Umbilical cord (tissue), 2 donors: Measurements from ENCODE around the gene GRIK4. TPM values are rescaled to one million over a fixed set of nuclear protein-coding genes. Genes with fewer than 3 reads are reported as not detected.
"Not testable (repeated sequence)": the region's sequence is repeated elsewhere in the genome, so short reads cannot be mapped to it uniquely, and the experiment has no call there.

Source experiments
- DNase-seq: peaks from one replicate; pipeline ENCODE4 v3.0.0-alpha.2; 2015; ENCODE audit warnings: low spot score
- total RNA-seq: library from RNA; depleted of rRNA; stranded (reverse); fragments of >200 nt; gene quantifications from one replicate; pipeline ENCODE4 v1.2.3, GENCODE V29; 2014; ENCODE audit warnings: low replicate concordance; ENCODE audit not compliant: insufficient read depth

GRIK4 gene
- total RNA-seq, 1 donor from 2014 or later, result 1.2 TPM

DNA sequence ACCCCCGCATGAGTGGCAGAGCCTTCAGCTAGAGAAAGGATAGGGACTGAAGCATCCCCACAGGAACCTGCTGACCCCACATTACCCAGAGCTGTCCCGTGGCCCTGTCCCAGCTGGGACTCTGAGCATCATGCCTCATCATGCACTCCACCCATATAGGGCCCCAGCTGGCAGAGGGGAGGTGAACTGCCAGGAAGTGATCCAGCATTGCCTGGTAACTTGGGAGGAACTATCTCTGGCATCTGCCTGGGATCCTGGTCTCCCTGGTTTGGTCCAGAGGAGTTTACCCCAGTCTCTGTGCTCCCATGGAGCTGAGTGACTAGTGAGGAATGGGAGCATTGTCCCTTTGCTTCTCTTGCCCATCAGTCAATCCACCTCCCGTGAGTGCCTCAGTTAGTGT, 228.8 kb downstream of the GRIK4 start:
- DNase-seq, result no peak

DNA sequence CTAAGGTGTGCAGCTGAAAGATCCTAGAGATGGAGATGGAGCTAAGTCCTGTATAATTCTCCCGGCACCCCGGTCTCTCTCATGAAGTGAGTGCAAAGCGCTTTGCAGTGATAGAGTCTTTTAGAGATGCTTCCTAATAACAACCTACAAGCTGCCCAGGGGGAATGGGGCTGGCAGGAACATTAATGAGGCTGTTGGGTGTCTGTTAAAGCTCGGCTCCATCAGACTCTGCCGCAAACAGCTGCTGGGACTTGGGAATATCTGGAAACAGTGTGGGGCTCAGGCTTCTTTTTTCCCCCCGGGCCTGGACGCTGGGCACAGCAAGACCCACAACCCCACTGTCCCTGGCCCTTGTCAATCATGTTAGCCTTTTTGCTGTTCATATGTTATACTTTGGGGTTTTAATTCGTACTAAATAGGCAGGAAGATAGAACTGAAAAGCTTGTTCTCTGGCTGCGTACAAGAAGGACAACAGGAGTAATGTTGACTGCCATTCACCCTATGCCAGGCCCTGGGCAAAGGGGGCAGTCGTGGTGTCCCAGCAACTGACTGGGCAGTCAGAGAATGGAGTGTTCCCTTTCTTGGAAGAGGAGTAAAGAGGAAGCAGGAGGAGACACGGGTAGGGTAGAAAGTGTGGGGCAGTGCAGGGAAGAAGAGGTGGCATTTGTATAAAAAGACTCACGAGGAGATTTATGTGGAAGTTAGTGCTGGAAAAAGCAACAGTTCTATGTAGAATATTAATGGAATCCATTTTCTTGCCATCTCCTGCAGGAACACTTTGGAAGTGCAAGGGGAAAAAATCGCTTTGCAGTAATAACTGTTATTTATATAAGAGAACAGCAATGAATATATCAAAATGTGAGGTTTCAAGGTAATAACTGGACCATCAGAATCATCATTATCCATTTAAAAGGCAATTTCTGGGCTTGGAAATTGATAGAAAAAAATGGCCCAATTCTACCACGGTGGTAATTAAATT, 232.8 kb downstream of the GRIK4 start:
- DNase-seq, result no peak

DNA sequence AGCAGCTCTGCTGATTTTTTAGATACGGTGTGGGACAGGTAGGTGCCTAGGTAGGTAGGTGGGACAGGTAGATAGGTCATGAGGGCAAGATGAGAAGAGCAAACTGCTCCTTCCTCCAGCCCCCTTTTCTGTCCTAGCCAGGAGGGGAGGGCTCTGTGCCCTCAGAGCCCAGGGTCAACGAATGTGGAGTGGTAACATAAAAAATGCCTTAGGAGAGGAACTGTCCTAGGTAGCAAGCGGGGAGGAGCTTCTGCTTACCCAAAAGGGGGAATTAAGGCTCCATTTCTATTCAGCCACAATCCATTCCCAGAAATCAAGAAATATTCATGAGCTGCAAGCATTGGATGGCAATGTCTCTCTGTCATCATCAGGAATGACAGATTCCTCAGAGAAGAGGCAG, 234.8 kb downstream of the GRIK4 start:
- no peak for DNase-seq

DNA sequence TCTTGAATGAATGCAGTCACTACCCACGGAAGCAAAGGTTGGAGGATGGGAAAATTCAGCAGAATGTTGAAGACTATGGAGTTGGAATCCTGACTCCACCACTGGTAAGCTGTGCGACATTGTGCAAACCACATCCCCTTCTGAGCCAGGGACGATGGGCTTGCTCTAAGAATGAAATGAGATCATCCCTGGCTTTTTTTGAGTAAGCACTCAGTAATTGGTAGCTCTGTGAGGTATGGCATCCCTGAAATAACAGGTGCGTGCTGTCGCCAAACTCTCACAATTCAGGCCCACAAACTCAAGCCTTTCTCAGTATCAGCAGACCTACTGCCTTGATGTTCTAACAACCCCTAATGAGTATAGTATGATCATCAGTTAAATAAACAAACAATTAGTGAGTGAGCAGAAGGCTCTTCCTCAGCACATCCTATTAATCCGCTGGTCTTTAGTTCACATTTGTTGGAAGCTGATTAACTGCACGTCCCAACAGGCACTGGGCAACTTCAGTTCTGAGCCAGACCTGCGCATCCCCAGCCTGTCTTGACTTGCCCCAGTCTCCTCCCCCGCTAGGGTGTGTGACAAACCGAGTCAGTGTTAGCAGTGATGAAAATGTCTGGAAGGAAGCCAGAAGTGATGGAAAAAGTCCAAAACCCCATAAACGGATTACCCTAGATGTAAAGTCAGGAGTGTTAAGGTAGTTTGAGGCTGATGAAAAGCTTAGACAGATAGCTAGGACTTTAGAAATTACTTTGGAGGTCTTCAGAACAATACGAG, 235.5 kb downstream of the GRIK4 start:
- peak; percentile 1 for DNase-seq

DNA sequence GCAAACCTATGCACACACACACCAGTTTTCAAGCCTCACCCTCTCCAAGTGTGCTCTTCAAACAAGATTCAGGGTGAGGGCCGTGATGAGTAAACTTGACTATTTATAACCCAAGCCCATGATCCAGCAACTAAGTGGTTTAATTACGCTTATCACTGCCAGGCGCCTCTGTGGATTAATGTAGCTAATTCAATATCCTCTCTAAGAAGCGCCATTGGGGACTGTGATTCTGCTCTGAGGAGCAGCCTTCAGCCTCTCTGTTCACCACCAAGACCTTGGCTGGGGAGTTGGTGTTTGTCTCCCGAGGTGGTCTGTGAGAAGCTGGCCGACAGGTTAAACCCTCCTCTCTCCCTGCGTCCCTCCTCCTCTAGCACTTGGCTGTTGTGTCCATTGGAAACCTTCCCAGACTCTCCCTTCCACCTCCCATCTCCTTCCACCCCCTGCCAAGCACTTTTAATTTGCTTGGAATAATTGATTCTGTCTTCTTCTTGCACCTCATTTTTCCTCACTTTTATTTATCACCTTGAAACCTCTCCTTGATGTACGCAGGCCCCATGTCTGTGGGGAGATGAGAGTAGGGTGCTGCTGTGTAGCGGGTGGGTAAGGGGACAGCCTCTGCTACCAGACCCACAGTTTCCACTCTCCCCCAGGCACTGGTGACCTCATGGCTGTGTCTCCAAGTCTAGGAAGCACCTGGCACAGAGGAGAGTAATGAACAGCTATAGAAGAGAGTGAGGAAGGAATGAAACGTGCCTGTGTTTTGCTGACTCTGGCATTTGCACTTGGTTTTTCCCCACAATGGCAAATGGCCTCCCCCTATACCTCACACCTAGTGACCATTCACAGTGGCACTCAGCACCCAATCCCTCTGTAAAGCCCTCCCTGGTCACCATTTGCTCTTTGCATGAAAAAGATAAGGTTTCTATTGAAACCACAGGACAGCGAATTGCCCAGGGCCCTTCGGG, 236.6 kb downstream of the GRIK4 start:
- no peak for DNase-seq

DNA sequence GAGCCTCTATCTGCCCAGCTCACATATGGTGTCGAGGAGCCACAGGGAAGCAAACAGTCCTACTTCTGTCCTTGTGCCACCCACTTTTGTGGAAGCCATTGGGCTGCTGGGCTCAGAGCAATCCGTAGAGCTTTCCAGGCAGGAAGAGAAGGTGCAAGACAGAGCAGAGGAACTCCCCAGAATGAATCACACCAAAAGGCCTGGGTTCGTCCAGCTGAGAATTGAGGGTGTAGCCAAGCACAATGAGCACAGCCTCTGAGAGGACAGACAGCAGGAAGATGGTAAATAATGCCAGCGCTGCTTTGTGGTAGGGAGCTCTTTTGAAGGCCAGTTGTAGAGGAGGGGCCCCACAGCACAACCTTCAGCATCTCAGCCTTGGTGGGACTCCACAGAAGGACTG, 237.8 kb downstream of the GRIK4 start:
- DNase-seq, result no peak

DNA sequence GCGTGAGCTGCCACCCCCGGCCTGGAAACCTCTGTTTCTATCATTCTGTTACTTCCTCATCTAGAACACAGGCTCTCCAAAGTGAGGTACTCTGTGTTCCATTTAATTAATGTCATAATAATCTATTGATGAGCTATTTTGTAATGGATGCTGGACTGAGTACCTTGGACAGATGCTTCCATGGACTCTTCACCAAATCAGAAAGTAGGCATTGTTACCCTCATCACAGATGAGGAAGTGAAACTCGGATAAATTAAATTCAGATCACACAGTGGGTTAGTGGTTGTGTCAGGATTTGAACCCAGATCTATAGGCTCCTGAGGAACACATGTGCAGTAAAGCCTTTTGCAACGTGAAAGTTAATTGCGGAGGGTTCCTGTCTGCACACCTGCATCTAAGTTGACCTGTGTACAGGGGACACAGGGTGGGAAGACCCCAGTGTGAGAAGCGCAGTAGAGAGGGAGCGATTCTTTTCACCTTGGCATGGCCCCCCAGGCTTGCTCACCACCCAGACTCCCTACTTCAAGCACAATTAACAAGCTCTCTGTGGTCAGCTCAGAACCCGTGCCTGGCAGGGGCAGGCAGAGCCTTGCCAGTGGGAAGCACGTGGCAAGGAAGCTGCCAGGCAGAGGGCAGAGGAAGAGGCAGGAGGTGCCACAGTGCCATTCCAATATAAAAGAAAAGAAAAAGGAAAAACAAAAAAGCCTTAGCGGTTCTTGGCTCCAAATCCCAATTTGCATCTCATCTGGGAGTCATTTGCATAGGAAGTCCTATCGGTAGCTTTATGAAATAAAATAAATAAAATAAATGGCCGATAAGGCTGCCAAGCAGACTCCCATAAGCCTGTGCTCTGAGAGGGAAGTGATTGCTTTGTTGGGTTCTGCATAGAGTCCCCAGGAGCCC, 239.3 kb downstream of the GRIK4 start:
- DNase-seq, result no peak

DNA sequence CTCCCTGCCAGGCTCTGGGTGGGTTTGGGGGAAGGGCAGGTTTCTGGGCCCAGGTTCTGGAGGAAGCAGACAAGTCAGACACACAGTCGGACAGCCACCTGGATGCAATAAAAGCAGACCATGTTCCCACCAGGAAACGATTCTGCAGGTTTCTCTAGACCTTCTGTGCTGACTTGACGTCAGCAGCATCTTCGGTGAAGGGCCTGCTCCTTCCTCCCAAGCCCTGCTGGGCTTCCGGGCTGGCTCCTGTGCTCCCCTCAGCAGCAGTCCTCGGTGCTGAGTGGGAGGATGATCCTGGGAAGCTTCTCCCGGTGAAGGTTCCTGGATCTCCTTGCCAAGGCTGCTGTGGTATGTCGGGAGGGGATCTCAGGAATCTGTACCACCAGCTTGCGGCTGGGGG, 240.0 kb downstream of the GRIK4 start:
- no peak for DNase-seq

DNA sequence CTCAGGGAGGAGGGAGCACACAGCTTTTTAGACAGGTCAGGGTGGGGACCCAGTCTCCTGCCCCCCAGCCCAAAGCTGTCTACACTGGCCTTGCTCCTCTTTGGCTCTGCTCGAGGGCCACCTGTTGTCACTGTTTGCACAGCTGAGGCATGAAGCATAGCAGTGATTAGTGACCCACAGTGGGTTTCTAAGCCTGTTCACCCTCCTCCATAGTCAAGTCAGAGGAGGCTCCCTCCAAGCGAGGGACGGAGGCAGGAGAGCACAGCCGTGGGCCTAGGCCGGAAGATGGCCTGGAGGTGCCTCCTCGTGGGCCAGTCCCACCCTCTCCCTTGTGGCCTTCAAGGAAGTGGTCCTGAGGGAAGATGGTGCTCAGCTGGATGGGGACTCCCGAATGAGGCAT, 241.1 kb downstream of the GRIK4 start:
- no peak for DNase-seq

DNA sequence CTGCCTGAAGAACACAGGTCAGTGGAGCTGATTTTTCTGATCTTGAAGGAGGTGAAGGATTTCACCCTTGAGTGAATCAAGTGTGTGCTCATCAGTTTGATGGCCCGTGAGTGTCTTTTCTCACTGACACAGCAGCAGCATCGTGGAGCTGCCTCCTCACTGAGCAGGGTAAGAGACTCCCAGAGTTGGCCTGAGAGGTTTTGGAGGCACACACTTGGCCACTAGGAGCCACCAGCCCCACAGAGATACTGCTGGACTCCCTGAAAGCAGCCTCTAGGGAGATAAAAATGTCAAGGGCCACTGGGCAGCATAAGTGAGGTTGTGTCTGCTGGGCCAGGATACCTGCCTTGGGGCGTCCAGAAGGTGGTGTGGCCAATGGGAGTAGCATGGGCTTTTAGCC, 245.4 kb downstream of the GRIK4 start:
- DNase-seq, result no peak

DNA sequence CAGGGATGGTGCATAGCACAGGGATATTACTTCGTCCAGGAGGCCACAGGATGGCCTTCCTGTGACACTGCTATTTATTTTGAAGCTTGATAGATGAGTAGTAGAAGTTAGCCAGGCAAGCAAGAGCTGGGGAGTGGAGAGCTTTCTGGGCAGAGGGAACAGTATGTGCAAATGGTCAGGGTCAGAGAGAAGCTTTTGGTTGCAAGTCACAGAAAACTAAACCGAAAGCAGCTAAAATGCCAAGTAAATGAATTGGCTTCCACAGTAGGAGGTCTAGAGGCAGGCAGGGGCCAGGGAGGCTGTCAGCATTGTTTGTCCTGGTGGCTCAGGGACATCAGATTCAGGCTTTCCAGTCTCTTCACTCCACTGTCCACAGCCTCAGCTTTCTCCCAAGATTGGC, 247.5 kb downstream of the GRIK4 start:
- DNase-seq, result no peak

DNA sequence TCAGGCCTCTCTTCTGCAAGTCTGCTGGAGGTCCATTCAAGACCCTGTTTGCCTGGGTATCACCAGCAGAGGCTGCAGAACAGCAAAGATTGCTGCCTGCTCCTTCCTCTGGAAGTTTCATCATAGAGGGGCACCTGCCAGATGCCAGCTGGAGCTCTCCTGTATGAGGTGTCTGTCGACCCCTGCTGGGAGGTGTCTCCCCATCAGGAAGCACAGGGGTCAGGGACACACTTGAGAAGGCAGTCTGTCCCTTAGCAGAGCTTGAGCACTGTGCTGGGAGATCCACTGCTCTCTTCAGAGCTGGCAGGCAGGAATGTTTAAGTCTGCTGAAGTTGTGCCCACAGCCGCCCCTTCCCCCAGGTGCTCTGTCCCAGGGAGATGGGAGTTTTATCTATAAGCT, 254.2 kb downstream of the GRIK4 start:
- not testable (repeated sequence) for DNase-seq

DNA sequence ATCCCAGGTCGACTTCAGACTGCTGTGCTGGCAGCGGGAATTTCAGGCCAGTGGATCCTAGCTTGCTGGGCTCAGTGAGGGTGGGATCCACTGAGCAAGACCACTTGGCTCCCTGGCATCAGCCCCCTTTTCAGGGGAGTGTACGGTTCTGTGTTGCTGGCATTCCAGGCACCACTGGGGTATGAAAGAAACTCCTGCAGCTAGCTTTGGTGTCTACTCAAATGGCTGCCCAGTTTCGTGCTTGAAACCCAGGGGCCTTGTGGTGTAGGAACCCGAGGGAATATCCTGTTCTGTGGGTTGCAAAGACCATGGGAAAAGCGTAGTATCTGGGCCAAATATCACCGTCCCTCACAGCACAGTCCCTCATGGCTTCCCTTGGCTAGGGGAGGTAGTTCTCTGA, 254.8 kb downstream of the GRIK4 start:
- no peak for DNase-seq

DNA sequence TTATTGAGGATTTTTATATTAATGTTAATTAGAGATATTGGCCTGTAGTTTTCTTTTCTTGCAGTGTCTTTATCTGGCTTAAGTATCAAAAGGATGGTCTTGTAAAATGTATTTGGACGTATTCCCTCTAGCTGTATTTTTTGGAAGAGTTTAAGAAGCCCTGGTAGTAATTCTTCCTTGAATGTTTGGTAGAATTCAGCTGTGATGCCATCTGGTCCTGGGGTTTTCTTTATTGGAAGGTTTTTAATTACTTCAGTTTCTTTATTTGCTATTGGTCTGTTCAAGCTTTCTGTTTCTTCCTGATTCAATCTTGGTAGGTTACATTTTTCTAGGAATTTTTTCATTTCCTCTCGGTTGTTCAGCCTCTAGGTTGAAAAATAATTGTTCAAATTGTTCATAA, 257.4 kb downstream of the GRIK4 start:
- no peak for DNase-seq

DNA sequence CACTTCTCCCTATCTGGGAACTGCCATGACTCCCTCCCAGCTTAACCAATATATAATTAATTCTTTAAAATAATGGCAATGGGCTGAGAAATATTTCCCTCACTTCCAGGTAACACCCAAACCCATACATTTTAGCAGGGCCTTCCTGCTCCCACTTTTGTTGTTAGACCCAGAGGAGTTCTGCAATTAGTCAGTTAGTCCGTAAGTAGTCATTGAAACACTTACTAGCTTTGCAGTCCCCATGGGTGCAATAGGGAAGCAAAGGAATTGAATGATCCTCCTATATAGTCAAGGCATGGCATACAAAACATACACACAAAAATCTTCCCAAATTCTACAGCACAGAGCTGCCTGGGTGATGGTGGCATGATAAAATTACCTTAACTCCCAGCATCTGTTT, 258.4 kb downstream of the GRIK4 start:
- no peak for DNase-seq

DNA sequence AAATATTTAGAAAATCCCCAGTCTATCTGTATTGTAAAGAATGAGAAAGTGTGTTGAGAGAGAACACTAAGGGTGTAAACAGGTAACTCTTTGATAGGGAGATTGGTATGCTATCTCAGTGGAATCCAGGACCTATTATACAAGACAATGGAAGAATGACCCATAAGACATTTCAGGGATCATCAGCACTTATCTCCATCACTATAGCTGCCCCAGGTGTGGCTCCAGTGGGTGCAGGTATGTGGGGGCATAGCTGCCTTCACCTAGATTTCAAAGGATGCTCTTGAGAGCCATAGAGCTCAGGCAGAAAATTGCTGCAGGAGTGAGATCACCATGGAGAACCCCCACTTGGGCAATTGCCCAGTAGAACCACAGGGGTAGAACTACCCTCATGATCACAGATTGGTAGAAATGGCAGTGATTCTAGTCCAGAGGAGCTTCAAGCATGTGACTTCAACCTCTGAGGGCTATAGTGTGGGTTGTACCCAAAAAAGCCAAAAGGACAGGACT, 260.1 kb downstream of the GRIK4 start:
- no peak for DNase-seq

DNA sequence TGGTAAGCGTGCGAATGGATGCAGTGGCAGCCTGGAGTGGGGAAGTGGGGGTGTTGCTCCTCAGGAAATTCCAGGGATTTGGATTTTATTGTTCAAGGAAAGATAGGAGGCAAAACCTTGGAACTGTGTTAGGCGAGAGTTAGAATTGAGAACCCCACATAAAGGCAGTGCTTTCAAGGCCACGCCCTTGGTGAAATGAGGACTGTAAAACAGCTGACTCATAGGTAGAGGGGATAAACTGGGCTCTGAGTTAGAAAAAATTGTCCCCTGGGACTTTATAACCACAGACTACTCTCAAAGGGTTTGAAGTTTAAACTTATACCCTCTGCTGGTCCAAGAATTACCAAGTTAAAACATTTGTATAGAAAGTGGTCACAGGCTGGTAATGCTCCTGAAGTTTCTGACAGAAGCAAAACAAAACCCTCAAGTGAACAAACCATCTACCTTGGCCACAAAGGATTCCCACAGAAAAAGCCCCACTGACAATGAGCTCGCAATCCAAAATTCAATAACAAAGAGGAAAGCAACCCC, 262.0 kb downstream of the GRIK4 start:
- DNase-seq, result no peak

DNA sequence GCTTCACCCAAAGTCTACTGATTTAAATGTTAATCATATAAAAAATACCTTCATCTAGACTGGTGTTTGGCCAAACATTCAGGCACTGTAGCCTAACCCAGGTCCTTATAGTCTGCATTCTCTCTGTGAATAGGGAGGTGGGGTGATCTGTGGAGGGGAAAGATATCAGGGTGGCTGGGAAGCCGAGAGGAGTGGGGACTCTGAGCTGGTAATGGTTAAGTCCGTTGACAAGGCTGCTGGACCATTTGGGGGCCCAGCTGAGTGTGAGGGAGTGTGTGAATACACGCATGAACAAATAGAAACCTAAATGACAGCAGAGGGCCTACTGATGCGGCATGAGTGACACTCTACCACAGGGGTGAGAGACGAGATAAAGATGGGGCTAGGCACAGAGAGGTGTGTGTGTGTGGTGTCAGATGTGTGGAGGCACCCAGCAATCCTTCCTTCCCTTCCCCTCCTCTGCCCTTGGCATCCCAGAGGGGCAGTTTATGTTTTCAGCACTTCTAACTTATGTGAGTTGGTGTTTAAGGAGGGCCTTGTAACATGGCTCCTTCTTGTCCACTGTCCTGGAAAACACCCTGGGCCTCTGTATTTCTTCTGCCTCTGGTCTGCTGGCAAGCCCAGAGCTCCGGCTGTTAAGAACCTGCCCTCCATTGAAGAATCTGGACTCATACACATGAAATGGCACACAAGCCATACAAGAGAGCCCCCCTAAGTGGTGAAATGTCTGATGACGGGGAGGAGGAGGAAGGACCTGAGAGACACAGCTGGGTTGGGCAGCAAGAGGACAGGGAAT, 263.2 kb downstream of the GRIK4 start:
- DNase-seq, result no peak
